K562 (cell line): Measurements from ENCODE around the gene GALNT7. TPM values are rescaled to one million over a fixed set of nuclear protein-coding genes. Genes with fewer than 3 reads are reported as not detected.

Experiments used
- ARID2 ChIP-seq: fragments of 450-650 bp; IDR thresholded peaks from 2 replicates; pipeline ENCODE4 v1.6.1; 2017; ENCODE audit warnings: antibody characterized with exemption, mild to moderate bottlenecking
- ATF7 ChIP-seq: fragments of 450-650 bp; IDR thresholded peaks from 2 replicates; pipeline ENCODE4 v1.7.1; 2014; ENCODE audit warnings: mild to moderate bottlenecking, moderate library complexity
- BRCA1 ChIP-seq, 2 experiments: fragments of 450-650 bp in 1 of 2; sonication (generic) in 1 of 2; formaldehyde crosslinking in 1 of 2; IDR thresholded peaks; 2 replicates each; pipeline versions ENCODE4 v1.5.0 to v1.6.1; 2017 to 2020; ENCODE audit warnings: mild to moderate bottlenecking in 1 of 2, missing genetic modification reagents in 1 of 2
- ELF1 ChIP-seq: fragments of 200-800 bp; sonication (Bioruptor generic); IDR thresholded peaks from 2 replicates; pipeline ENCODE4 v1.6.1; 2016; ENCODE audit warnings: missing genetic modification characterization, missing compliant biosample characterization
- HLTF ChIP-seq: fragments of 450-650 bp; IDR thresholded peaks from 2 replicates; pipeline ENCODE4 v1.6.1; 2016
- MEF2D ChIP-seq: conservative IDR thresholded peaks from 2 replicates; pipeline ENCODE4 v1.6.1; 2016; ENCODE audit warnings: low read depth, missing genetic modification characterization, missing compliant biosample characterization
- NCOA6 ChIP-seq: fragments of 450-650 bp; IDR thresholded peaks from 2 replicates; pipeline ENCODE4 v1.6.1; 2017; ENCODE audit warnings: mild to moderate bottlenecking
- NR2C2 ChIP-seq, 2 experiments: fragments of 200-800 bp in 1 of 2; sonication (Bioruptor generic) in 1 of 2; sonication (generic) in 1 of 2; formaldehyde crosslinking in 1 of 2; IDR thresholded peaks; 2 replicates each; pipeline versions ENCODE4 v1.6.1 to v1.8.0; 2016 to 2022; ENCODE audit warnings: mild to moderate bottlenecking in 1 of 2, missing compliant biosample characterization in 1 of 2, missing genetic modification characterization in 1 of 2, missing genetic modification reagents in 1 of 2
- PRDM10 ChIP-seq: fragments of 450-650 bp; IDR thresholded peaks from 2 replicates; pipeline ENCODE4 v1.6.1; 2018; ENCODE audit not compliant: partially characterized antibody
- ZFX ChIP-seq: sonication (generic); formaldehyde crosslinking; IDR thresholded peaks from 2 replicates; pipeline ENCODE4 v1.8.0; 2022; ENCODE audit warnings: mild to moderate bottlenecking, missing genetic modification reagents, moderate library complexity
- ZNF589 ChIP-seq: fragments of 200-800 bp; sonication (Bioruptor generic); IDR thresholded peaks from 2 replicates; pipeline ENCODE4 v1.6.1; 2016; ENCODE audit warnings: low read depth, missing genetic modification characterization, missing compliant biosample characterization
- polyA plus RNA-seq, 8 experiments: library from polyadenylated mRNA; depleted of rRNA in 4 of 8; stranded (reverse) in 5 of 8; unstranded in 3 of 8; fragments of >200 nt; fragmentation: Nextera tagmentation in 2 of 8; fragmentation: Illumina TruSeq in 1 of 8; extraction: Ambion mirVana in 2 of 8; extraction: Trizol in 1 of 8; gene quantifications; 2 replicates each; pipeline versions ENCODE4 v1.2.1 to v1.2.3, GENCODE V29; 2011 to 2014; ENCODE audit warnings: inconsistent platforms in 1 of 8, missing spikeins in 1 of 8
- total RNA-seq, 7 experiments: library from RNA; depleted of rRNA in 6 of 7; stranded (reverse); fragments of >200 nt in 6 of 7; fragmentation: Illumina TruSeq in 2 of 7; extraction: Trizol in 2 of 7; gene quantifications; 2 replicates each; pipeline versions ENCODE4 v1.2.1 to v1.2.3, GENCODE V29; 2011 to 2021; ENCODE audit warnings: low replicate concordance in 1 of 7
- TF ChIP-seq, protein P1 (sequence below), 2 experiments: fragments of 450-650 bp; IDR thresholded peaks; 2 replicates each; pipeline ENCODE4 v1.6.1; 2016; ENCODE audit warnings: mild to moderate bottlenecking in 2 of 2, borderline replicate concordance in 1 of 2, low read depth in 1 of 2, moderate library complexity in 1 of 2
- TF ChIP-seq, protein P2 (sequence below): fragments of 250-450 bp; sonication (Bioruptor Pico); IDR thresholded peaks from 2 replicates; pipeline ENCODE4 v1.8.0; 2022; ENCODE audit warnings: moderate library complexity, mild to moderate bottlenecking, inconsistent platforms

The GALNT7 gene
- total and polyA plus RNA-seq, 9 of the 15 experiments (the other 6 are each of a cell fraction or from before 2014, with no cell fraction given): 16.7 to 38.7 (median 31.1) TPM

DNA sequence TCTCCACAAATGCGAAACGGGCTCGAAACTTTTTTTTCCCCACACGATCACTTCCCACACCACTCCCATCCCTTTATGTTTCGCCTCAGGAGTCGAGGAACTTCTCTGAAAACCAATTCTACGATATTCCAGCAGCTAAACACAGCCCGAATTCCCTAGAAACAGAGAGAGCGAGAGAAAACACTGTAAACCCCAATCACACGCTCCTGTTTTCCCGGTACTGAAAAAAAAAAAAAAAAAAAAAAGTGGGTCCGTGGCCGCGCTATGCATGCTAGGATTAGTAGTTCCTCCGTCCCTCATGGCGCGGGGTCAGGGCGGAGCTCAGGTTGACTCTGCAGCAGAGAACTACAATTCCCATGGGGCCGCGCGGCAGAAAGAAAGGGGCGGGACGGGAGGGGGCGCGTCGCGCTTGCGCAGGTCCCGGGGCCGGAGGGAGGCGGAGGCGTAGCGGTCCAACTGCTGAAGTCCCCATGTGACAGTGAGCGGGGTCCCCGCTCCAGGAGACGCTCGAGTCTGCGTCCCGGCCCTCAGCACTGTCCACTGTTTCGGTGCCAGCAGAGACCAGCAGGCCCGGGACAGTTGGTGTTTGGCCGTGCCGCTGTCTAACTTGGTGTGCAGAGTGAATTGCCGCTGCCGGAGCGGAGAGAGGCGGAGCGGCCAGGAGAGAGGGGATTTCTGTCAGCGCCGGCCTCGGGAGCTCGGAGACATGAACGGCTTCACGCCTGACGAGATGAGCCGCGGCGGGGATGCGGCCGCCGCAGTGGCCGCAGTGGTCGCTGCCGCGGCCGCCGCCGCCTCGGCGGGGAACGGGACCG, 202.1 kb downstream of the GALNT7 start, which contains the start of gene SAP30 (continued):
- TF ChIP-seq, protein P1, sequence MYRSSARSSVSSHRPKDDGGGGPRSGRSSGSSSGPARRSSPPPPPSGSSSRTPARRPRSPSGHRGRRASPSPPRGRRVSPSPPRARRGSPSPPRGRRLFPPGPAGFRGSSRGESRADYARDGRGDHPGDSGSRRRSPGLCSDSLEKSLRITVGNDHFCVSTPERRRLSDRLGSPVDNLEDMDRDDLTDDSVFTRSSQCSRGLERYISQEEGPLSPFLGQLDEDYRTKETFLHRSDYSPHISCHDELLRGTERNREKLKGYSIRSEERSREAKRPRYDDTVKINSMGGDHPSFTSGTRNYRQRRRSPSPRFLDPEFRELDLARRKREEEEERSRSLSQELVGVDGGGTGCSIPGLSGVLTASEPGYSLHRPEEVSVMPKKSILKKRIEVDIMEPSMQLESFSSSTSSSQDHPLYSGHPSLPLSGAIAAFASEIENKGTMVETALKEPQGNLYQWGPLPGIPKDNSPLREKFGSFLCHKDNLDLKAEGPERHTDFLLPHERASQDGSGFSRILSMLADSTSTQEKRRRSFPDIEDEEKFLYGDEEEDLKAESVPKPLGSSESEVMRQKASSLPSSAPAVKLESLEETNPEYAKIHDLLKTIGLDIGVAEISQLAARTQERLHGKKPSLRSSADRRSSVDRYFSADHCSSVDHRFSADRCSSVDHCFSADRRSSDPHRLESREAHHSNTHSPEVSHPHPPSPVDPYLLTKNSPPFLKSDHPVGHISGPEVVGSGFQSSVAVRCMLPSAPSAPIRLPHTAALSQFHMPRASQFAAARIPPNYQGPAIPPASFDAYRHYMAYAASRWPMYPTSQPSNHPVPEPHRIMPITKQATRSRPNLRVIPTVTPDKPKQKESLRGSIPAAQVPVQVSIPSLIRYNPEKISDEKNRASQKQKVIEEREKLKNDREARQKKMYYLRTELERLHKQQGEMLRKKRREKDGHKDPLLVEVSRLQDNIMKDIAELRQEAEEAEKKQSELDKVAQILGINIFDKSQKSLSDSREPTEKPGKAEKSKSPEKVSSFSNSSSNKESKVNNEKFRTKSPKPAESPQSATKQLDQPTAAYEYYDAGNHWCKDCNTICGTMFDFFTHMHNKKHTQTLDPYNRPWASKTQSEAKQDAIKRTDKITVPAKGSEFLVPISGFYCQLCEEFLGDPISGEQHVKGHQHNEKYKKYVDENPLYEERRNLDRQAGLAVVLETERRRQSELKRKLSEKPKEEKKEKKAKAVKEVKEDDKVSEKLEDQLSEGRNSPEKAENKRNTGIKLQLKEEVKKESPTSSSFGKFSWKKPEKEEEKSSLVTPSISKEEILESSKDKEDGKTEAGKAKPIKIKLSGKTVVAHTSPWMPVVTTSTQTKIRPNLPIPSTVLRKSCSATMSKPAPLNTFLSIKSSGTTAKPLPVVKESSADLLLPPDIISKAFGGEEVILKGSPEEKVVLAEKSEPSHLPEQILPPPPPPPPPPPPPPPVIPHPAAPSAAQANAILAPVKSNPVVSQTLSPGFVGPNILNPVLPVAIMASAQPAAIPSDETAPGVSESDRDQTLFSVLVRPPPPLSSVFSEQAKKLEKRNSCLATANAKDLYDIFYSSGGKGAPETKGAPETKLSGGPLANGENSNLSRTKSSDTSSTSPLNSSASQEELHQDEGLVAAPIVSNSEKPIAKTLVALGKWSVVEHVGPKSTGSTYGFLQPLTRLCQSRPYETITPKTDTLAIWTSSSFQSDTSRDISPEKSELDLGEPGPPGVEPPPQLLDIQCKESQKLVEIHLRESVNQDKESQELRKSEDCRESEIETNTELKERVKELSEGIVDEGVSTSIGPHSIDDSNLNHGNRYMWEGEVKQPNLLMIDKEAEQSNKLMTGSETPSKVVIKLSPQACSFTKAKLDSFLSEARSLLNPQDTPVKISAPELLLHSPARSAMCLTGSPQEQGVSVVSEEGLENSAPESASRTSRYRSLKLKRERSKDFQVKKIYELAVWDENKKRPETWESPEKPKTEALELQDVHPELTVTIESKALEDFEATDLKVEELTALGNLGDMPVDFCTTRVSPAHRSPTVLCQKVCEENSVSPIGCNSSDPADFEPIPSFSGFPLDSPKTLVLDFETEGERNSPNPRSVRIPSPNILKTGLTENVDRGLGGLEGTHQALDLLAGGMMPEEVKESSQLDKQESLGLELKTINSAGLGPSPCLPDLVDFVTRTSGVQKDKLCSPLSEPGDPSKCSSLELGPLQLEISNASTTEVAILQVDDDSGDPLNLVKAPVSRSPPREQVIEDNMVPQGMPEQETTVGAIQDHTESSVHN (IDR thresholded peaks at IDR 0.05; ENCODE audit: borderline replicate concordance in 1 of 2, low read depth in 1 of 2): no peak
- no peak for TF ChIP-seq ELF1
- TF ChIP-seq, protein P2, sequence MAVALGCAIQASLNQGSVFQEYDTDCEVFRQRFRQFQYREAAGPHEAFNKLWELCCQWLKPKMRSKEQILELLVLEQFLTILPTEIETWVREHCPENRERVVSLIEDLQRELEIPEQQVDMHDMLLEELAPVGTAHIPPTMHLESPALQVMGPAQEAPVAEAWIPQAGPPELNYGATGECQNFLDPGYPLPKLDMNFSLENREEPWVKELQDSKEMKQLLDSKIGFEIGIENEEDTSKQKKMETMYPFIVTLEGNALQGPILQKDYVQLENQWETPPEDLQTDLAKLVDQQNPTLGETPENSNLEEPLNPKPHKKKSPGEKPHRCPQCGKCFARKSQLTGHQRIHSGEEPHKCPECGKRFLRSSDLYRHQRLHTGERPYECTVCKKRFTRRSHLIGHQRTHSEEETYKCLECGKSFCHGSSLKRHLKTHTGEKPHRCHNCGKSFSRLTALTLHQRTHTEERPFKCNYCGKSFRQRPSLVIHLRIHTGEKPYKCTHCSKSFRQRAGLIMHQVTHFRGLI (CRISPR knock-in tag): no peak
- no peak for TF ChIP-seq BRCA1 (IDR thresholded peaks at IDR 0.05)
- TF ChIP-seq BRCA1 (CRISPR knock-in tag; IDR thresholded peaks at IDR 0.05): no peak
- TF ChIP-seq NR2C2 (CRISPR knock-in tag; IDR thresholded peaks at IDR 0.05): no peak
- peak; percentile 92 for TF ChIP-seq NR2C2 (tag; IDR thresholded peaks at IDR 0.05)
- no peak for TF ChIP-seq PRDM10
- TF ChIP-seq MEF2D: no peak
- TF ChIP-seq ZNF589 (CRISPR knock-in tag): peak; percentile 4; the same call in 1 of the 2 replicates
- no peak for TF ChIP-seq ARID2
- peak; percentile 52; the same call in 1 of the 2 replicates for TF ChIP-seq ATF7
- peak; percentile 84 for TF ChIP-seq ZFX (CRISPR knock-in tag)
- no peak for TF ChIP-seq HLTF
- TF ChIP-seq NCOA6: no peak
